ENCODE data around the gene WNT3. TPM values are rescaled to one million over a fixed set of nuclear protein-coding genes. Genes with fewer than 3 reads are reported as not detected.

WNT3 gene
- total RNA-seq, 4 donors from 2014 or later, result 26.7 to 57.9 (median 46.6) TPM

DNA sequence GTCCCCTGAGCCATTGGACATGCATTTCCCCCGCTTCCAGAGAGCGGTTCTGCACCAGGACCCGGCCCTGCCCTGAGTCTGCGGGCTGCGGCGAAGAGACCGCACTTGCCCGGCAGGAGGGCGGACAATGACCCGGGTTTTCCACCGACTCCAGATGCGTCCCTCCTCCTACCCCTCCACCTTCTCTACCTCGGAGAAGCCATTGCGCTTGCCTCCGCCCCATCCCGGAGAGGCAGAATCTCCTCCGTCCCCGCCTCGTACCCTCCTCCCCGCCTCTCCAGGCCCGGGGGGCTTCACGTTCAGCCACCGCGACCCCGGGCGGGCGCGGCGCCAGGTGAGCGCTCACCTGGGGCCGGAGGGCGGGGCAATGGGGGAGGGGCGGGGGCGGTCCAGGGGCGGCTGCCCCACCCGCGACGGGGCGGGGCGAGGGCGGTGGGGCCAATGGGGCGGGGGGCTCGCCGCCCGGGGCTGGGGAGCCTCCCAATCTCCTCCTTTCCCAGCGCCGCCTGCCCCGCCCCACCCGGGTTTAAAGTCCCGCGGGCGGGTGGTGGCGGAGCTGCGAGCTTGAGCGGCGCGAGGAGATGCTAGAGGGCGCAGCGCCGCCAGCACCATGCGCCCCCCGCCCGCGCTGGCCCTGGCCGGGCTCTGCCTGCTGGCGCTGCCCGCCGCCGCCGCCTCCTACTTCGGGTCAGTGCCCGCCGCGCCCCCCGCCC is 32.7 kb upstream of the WNT3 start, which contains the start of gene WNT9B:
TSS of gene WNT9B (plus strand) at position 555 of the 713 bp plus-strand sequence. CDS start at position 611, 56 bp downstream.
- intact Hi-C loops (cut with DNase I; ENCODE audit: low total_unique reads), result no loop called here
- TF ChIP-seq, protein P1, sequence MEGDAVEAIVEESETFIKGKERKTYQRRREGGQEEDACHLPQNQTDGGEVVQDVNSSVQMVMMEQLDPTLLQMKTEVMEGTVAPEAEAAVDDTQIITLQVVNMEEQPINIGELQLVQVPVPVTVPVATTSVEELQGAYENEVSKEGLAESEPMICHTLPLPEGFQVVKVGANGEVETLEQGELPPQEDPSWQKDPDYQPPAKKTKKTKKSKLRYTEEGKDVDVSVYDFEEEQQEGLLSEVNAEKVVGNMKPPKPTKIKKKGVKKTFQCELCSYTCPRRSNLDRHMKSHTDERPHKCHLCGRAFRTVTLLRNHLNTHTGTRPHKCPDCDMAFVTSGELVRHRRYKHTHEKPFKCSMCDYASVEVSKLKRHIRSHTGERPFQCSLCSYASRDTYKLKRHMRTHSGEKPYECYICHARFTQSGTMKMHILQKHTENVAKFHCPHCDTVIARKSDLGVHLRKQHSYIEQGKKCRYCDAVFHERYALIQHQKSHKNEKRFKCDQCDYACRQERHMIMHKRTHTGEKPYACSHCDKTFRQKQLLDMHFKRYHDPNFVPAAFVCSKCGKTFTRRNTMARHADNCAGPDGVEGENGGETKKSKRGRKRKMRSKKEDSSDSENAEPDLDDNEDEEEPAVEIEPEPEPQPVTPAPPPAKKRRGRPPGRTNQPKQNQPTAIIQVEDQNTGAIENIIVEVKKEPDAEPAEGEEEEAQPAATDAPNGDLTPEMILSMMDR (IDR thresholded peaks at IDR 0.05), result no peak
- no peak for TF ChIP-seq POLR2A (IDR thresholded peaks at IDR 0.05)
- WGBS, 2 donors, result 3 to 5% methylated on average over 33 to 42 of the region's 75 CpGs
- H3K4me3 ChIP-seq (ENCODE audit: low read depth, poor library complexity, severe bottlenecking), result peak within 1 kb of the TSS; percentile 8
- no peak for DNase-seq (ENCODE audit: low spot score in 2 of 2)

DNA sequence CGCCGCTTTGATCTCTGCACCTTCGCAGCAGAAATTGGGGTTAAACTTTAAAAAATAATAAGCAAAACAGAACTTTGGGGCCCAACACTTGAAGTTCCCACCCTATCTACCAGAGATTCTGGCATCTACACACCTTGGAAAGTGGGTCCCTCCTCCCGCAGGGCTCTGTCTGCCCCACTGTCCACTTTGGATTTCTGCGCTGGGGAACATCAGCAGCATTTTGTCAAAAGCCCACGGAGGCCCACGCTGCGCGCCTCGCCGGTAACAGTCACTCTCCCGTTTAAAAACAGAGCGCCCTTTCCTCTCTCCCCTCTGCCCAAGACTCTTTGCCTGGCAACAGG is 32.2 kb upstream of the WNT3 start:
- no peak overlapping the region for H3K4me3 ChIP-seq (ENCODE audit: low read depth, poor library complexity, severe bottlenecking)
- WGBS, 2 donors, result 45 to 52% methylated on average over 13 of the region's 13 CpGs
- DNase-seq (ENCODE audit: low spot score in 2 of 2), result no peak
- intact Hi-C loops (cut with DNase I; ENCODE audit: low total_unique reads), result no loop called here
- no peak for TF ChIP-seq POLR2A (IDR thresholded peaks at IDR 0.05)
- TF ChIP-seq, protein P1 (IDR thresholded peaks at IDR 0.05), result no peak

GRCh38 chr17:46848534-46848933 is 30.0 kb upstream of the WNT3 start:
- TF ChIP-seq, protein P1 (IDR thresholded peaks at IDR 0.05), result no peak
- no peak for TF ChIP-seq POLR2A (IDR thresholded peaks at IDR 0.05)
- WGBS, 2 donors, result 75 to 81% methylated on average over 6 of the region's 6 CpGs
- intact Hi-C loops (cut with DNase I; ENCODE audit: low total_unique reads), result no loop called here

DNA sequence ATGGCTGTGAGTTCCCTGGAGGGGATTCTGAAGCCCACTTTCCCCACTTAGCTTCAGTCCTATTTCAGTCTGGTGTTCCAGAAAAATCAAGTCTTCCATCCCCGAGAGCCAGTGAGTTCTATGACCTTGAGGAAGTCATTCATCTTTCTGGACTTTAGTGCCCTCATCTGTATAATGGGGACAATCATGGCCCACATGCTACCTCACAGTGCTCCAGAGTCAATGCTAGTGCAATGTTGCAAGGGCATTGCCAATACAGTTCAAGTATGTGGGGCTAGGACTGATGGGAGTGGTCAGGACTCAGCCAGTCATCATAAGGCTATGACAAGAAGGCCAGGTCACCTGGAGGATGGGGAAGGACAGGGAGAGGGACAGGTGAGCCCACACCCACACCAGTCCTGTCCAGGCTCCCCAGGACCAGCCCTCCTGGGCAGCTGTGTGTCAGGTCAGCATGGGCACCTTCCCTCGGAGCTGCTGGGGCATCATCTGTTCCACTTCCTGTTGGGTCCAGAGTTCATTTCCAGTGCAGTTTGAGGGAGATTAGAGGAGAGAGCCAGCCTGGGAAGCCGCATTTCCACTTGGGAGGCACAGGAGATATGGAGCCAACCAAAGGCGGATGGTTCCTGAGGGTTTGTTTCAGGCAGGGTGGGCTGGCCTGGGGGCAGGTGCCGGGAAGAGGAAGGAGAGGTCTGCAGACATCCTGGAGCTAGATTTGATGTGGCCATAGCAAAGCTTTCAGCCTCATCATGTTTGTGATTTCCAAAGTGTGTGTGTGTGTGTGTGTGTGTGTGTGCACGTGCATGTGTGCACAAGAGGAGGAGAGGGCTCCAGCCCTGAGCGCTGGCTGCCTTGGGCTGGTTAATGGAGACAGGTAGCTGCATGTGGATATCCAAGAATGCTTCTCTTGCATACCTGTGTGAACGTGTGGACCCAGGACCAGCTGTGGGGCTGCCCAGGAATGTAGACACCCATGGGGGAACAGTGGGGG is 29.0 kb upstream of the WNT3 start:
- intact Hi-C loops (cut with DNase I; ENCODE audit: low total_unique reads), result no loop called here
- no peak for DNase-seq (ENCODE audit: low spot score in 2 of 2)
- no peak overlapping the region for H3K4me3 ChIP-seq (ENCODE audit: low read depth, poor library complexity, severe bottlenecking)
- no peak for TF ChIP-seq POLR2A (IDR thresholded peaks at IDR 0.05)
- TF ChIP-seq, protein P1 (IDR thresholded peaks at IDR 0.05), result no peak
- WGBS, 2 donors, result 58 to 65% methylated on average over 8 of the region's 8 CpGs

More at GRCh38 chr17:46848534-46848933, 30.0 kb upstream of the WNT3 start:
- DNase-seq (ENCODE audit: low spot score in 2 of 2), result no peak
- no peak overlapping the region for H3K4me3 ChIP-seq (ENCODE audit: low read depth, poor library complexity, severe bottlenecking)

- no peak for DNase-seq (ENCODE audit: low spot score in 2 of 2)
- intact Hi-C loops (cut with DNase I; ENCODE audit: low total_unique reads), result no loop called here
- no peak for TF ChIP-seq POLR2A (IDR thresholded peaks at IDR 0.05)
- TF ChIP-seq, protein P1 (IDR thresholded peaks at IDR 0.05), result no peak
- no peak overlapping the region for H3K4me3 ChIP-seq (ENCODE audit: low read depth, poor library complexity, severe bottlenecking)
- WGBS, 2 donors, result 94 to 99% methylated on average over 3 of the region's 3 CpGs
Observed at GRCh38 chr17:46842835-46843234, 24.3 kb upstream of the WNT3 start.

Measured in lower leg skin (tissue), 4 donors.